ENCODE measurements around the gene DCAF6. TPM values are rescaled to one million over a fixed set of nuclear protein-coding genes. Genes with fewer than 3 reads are reported as not detected.

DCAF6 gene
- total RNA-seq, 1 donor: 68.9 TPM

DNA sequence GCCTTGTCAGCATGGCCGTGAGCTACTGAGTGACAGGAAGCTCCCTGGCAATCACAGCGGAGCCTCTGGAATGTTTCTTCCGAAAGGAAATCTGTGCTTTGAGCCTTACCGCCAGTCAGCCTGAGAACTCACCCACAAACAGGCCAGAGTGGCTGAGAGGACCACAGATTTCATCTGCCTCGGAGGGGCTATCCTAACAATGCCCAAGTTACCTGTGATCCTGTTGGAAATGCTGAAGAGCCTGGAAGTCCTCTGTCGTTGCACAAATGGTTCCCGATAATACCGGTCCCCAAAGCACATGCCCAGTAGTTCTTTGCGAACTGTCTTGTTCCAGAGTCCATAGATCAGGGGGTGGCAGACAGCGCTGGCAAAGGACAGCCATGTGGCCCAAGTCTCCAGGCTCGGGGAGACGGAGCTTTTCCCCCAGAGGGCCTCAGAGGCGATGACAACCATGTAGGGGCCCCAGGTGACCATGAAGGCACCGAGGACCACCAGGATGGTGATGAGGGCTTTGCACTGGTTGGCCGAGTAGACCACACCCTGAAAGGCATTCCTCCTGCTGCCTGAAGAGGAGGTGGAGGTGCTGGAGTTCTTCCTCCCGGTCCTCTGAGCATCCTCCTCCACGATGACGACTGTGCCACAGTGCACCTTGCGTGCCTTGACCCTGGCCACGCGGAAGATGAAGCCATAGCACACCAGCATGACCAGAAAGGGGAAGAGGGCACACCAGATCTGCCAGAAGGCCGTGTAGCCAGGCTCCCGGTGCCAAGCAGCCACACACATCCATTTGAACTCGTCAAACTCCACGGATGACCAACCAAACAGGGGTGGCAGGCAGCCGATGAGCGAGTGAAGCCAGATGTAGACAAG is 160.0 kb downstream of the DCAF6 start:
- TF ChIP-seq, protein P1, sequence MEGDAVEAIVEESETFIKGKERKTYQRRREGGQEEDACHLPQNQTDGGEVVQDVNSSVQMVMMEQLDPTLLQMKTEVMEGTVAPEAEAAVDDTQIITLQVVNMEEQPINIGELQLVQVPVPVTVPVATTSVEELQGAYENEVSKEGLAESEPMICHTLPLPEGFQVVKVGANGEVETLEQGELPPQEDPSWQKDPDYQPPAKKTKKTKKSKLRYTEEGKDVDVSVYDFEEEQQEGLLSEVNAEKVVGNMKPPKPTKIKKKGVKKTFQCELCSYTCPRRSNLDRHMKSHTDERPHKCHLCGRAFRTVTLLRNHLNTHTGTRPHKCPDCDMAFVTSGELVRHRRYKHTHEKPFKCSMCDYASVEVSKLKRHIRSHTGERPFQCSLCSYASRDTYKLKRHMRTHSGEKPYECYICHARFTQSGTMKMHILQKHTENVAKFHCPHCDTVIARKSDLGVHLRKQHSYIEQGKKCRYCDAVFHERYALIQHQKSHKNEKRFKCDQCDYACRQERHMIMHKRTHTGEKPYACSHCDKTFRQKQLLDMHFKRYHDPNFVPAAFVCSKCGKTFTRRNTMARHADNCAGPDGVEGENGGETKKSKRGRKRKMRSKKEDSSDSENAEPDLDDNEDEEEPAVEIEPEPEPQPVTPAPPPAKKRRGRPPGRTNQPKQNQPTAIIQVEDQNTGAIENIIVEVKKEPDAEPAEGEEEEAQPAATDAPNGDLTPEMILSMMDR (IDR thresholded peaks at IDR 0.05; ENCODE audit: insufficient read depth, low read length): no peak
- no peak overlapping the region for H3K4me3 ChIP-seq (ENCODE audit: low read depth, low read length)
- DNase-seq (ENCODE audit: low read depth): no peak

DNA sequence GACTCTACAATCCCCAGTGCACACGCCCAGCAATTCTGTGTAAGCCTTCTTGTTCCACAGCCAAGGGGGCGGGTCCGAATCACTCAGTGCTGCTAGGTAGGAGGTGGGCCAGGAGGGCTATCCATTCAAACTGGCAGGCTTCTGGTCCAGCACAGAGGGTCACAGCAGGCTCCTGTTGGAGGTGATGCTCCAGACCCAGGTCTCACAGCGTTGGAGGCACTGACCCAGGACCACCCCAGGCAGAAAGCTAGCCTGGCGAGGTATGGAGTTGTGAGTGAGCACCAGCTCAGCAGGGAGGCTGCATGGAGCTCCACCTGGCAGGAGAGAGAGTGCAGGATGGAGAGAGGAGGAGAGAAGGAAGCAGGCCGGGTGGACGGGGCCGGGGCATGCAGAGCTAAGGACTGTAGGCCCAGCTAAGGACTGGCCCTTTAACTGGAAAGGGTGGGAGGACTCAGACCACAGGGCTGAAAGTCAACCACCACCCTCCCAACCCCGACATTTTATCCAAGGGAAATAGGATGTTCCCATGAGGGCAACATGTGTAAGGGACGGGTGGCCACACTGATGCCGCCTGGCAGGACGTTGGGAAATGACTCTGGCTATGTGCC is 161.5 kb downstream of the DCAF6 start:
- TF ChIP-seq, protein P1 (IDR thresholded peaks at IDR 0.05; ENCODE audit: insufficient read depth, low read length): no peak
- DNase-seq (ENCODE audit: low read depth): no peak
- no peak overlapping the region for H3K4me3 ChIP-seq (ENCODE audit: low read depth, low read length)

DNA sequence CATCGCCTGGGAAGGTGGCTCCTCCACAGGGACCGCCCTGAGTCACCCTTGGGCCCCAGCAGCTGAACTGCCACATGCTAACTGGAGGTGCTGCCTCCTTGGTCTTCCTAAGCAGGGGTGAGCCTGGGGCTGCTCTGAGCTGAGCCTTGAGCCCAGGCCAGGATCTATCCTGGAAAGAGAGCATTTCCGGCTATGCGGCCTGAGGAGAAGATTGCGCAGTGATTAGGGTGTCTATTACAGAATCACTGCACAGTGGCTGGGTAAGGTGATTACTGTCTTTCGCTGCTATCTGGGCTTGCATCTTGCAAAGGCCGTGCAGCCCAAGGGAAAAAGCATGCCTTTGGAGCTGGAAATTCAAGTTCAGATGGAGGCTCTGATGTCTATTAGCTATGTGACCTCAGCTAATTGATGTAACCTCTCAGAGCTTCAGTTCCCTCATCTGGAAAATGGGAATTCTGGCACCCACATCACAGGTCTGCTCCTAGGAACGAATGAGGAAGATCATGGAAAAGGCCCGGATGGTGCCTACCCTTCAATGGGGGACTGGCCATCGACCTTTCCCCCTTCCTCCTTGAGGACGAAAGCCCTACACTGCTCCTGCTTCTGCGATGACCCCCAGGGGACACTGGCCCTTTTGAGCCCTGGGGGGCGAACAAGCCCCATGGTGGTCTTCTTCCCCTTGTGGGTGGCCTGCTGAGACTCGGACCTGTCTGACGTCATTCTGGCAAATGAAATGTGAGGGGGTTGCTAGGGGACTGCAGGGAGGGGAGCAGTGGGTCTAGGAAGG is 162.2 kb downstream of the DCAF6 start:
- TF ChIP-seq, protein P1 (IDR thresholded peaks at IDR 0.05; ENCODE audit: insufficient read depth, low read length): no peak
- no peak overlapping the region for H3K4me3 ChIP-seq (ENCODE audit: low read depth, low read length)
- DNase-seq (ENCODE audit: low read depth): no peak

DNA sequence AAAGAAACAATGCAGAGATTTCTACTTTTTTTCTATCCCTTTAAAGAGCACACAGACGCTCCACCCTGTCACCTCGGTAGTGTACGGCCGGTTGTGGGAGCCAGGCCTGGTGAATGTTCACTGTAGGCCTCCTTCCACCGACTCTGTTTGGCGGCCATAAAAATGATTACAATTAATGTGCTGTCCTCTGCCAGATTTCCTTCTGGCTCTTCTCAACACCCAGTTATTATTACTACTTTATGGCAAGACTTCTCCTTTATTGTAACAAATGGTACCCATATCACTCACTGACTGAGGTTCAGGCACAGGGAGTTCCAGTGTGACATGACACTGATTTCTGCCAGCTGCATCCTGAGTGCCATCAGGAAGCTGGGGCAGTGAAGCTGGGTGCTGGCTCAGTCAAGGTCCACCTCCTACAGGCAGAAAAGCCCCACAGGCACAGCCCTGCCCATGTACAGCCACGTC is 162.9 kb downstream of the DCAF6 start:
- DNase-seq (ENCODE audit: low read depth): no peak
- TF ChIP-seq, protein P1 (IDR thresholded peaks at IDR 0.05; ENCODE audit: insufficient read depth, low read length): no peak

DNA sequence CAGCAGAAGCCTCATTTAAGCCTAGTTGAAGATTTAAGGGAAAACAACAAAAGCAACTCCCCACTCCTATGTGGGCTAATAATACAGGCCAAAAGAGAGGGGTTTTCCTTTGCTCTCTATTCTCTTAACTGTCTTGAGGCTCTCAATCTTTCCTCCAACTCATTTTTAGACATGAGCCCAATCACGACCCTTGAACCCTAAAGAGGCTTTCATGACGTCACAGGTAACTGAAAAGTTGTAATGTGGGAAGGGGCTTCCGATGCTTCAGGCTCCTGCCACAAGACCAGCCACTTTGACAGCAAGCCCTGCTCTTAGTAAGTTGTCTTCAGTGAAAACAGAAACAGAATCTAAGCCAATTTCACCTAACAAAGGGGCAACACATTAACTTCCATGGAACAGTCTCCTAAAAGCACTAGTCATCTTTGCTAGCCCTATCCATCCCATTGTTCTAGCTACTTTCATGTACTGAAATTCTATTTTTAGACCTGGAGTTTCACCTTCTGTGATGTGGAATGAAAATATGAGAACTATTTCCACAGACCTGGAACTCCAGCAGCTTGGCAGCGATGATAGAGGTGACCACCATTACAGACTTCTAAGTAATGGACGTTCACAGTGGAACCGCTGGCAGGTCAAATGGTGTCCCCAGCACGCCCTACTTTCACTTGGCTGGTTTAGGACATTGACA is 164.0 kb downstream of the DCAF6 start:
- peak; percentile 62 for DNase-seq (ENCODE audit: low read depth)
- no peak overlapping the region for H3K4me3 ChIP-seq (ENCODE audit: low read depth, low read length)
- TF ChIP-seq, protein P1 (IDR thresholded peaks at IDR 0.05; ENCODE audit: insufficient read depth, low read length): no peak

More for the DNA sequence above, 162.9 kb downstream of the DCAF6 start:
- no peak overlapping the region for H3K4me3 ChIP-seq (ENCODE audit: low read depth, low read length)

DNA sequence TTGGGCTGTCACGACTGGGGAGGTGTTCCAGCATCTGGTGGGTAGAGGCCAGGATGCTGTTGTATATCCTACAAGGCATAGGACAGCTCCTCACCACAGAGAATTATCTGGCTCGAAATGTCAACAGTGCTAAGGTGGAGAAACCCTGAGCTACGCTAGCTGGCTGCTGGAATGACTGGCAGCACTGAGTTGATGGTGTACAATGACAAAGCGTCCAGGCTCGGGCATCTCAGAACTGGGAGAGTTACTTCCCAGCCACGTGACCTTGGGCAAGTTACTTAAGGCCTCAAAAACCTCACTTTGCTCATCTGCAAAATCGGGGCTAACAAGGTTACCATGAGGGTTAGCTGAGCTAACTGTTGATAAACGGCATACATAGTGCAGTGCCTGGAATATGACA is 164.9 kb downstream of the DCAF6 start:
- TF ChIP-seq, protein P1 (IDR thresholded peaks at IDR 0.05; ENCODE audit: insufficient read depth, low read length): no peak
- no peak overlapping the region for H3K4me3 ChIP-seq (ENCODE audit: low read depth, low read length)
- no peak for DNase-seq (ENCODE audit: low read depth)

Measured in fibroblast of the aortic adventitia (primary cell).